ENCODE data around the gene CCNT1.
"Not testable (repeated sequence)": the region's sequence is repeated elsewhere in the genome, so short reads cannot be mapped to it uniquely, and the experiment has no call there.

CCNT1 gene

GRCh38 chr12:48716493-48717251 is at the start of gene CCNT1:
CCNT1 (minus strand) TSS chr12:48716707; CDS start chr12:48716675, 32 bp downstream.
- peak; percentile 96 for DNase-seq

GRCh38 chr12:48765753-48766162 is 49.3 kb upstream of the CCNT1 start:
- DNase-seq = no peak

- DNase-seq = no peak
Measured at GRCh38 chr12:48764521-48764920, 48.0 kb upstream of the CCNT1 start.

- no peak for DNase-seq
Measured at GRCh38 chr12:48758737-48759136, 42.2 kb upstream of the CCNT1 start.

- no peak for DNase-seq
Measured at GRCh38 chr12:48758186-48758585, 41.7 kb upstream of the CCNT1 start.

GRCh38 chr12:48750769-48751356 is 34.4 kb upstream of the CCNT1 start:
- DNase-seq = no peak

GRCh38 chr12:48750215-48750614 is 33.7 kb upstream of the CCNT1 start:
- DNase-seq = no peak

GRCh38 chr12:48744251-48745008 is 27.9 kb upstream of the CCNT1 start:
- DNase-seq = peak; percentile 33

GRCh38 chr12:48739618-48740269 is 23.2 kb upstream of the CCNT1 start:
- no peak for DNase-seq

GRCh38 chr12:48736456-48736855 is 19.9 kb upstream of the CCNT1 start:
- DNase-seq = no peak

- no peak for DNase-seq
Measured at GRCh38 chr12:48728807-48729206, 12.3 kb upstream of the CCNT1 start.

GRCh38 chr12:48720737-48721136 is 4.2 kb upstream of the CCNT1 start:
- DNase-seq = not testable (repeated sequence)

- DNase-seq = not testable (repeated sequence)
Measured at GRCh38 chr12:48720171-48720570, 3.7 kb upstream of the CCNT1 start.

- not testable (repeated sequence) for DNase-seq
Measured at GRCh38 chr12:48719002-48719401, 2.5 kb upstream of the CCNT1 start.

GRCh38 chr12:48717252-48717695 is 767 bp upstream of the CCNT1 start:
- no peak for DNase-seq

GRCh38 chr12:48716168-48716492 is 377 bp downstream of the CCNT1 start:
- DNase-seq = no peak

GRCh38 chr12:48712209-48712608 is 4.3 kb downstream of the CCNT1 start:
- no peak for DNase-seq

GRCh38 chr12:48698822-48699221 is 17.7 kb downstream of the CCNT1 start:
- not testable (repeated sequence) for DNase-seq

- no peak for DNase-seq
Measured at GRCh38 chr12:48696626-48697025, 19.9 kb downstream of the CCNT1 start.

- DNase-seq = no peak
Measured at GRCh38 chr12:48695859-48696258, 20.6 kb downstream of the CCNT1 start.

GRCh38 chr12:48694038-48694437 is 22.5 kb downstream of the CCNT1 start:
- DNase-seq = no peak

GRCh38 chr12:48693572-48693971 is 22.9 kb downstream of the CCNT1 start:
- no peak for DNase-seq

GRCh38 chr12:48691826-48692487 is 24.6 kb downstream of the CCNT1 start:
- DNase-seq = no peak

All from NCI-H2107 (cell line).